ENCODE measurements around the gene SLC8A2.

SLC8A2 gene

GRCh38 chr19:47509170-47509847 is 37.6 kb upstream of the SLC8A2 start:
- TF ChIP-seq, protein P1, sequence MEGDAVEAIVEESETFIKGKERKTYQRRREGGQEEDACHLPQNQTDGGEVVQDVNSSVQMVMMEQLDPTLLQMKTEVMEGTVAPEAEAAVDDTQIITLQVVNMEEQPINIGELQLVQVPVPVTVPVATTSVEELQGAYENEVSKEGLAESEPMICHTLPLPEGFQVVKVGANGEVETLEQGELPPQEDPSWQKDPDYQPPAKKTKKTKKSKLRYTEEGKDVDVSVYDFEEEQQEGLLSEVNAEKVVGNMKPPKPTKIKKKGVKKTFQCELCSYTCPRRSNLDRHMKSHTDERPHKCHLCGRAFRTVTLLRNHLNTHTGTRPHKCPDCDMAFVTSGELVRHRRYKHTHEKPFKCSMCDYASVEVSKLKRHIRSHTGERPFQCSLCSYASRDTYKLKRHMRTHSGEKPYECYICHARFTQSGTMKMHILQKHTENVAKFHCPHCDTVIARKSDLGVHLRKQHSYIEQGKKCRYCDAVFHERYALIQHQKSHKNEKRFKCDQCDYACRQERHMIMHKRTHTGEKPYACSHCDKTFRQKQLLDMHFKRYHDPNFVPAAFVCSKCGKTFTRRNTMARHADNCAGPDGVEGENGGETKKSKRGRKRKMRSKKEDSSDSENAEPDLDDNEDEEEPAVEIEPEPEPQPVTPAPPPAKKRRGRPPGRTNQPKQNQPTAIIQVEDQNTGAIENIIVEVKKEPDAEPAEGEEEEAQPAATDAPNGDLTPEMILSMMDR (IDR thresholded peaks at IDR 0.05; ENCODE audit: low read depth, low read length) = no peak
- DNase-seq (ENCODE audit: extremely low read depth, low read depth) = no peak

DNA sequence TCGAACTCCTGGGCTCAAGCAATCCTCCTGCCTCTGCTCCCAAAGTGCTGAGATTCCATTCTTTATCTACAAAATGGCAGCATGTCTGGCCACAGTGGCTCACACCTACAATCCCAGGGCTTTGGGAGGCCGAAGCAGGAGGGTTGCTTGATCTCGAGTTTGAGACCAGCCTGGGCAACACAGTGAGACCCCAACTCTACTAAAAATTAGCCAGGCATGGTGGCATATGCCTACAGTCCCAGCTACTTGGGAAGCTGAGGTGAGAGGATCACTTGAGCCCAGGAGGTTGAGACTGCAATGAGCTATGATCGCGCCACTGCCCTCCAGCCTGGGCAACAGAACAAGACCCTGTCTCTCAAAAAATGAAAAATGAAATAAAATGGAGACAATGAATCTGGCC is 37.0 kb upstream of the SLC8A2 start:
- DNase-seq (ENCODE audit: extremely low read depth, low read depth) = no peak
- TF ChIP-seq, protein P1 (IDR thresholded peaks at IDR 0.05; ENCODE audit: low read depth, low read length) = no peak

- no peak for DNase-seq (ENCODE audit: extremely low read depth, low read depth)
- TF ChIP-seq, protein P1 (IDR thresholded peaks at IDR 0.05; ENCODE audit: low read depth, low read length) = no peak
These were observed 36.3 kb upstream of the SLC8A2 start for GRCh38 chr19:47507924-47508553.

GRCh38 chr19:47507012-47507411 is 35.3 kb upstream of the SLC8A2 start:
- DNase-seq (ENCODE audit: extremely low read depth, low read depth) = no peak
- TF ChIP-seq, protein P1 (IDR thresholded peaks at IDR 0.05; ENCODE audit: low read depth, low read length) = no peak

DNA sequence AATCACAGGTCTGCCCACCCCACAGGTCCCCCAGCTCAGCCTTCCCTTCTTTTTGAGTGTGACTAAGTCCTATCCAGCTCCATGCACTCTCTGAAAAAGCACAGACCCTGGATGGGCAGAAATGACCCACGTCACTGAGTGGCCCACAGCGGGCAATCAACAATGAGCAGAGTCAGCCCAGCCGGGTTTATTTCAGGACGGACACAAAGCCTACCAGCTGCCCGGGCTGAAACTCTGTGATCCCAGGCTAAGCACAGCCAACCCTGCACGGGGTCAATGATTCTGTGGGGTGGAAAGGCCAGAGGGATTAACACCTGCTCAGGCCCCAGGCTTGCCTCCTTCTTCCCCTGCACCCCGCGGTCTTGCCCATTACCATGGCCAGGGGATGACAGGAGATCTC is 34.8 kb upstream of the SLC8A2 start:
- TF ChIP-seq, protein P1 (IDR thresholded peaks at IDR 0.05; ENCODE audit: low read depth, low read length) = no peak
- DNase-seq (ENCODE audit: extremely low read depth, low read depth) = no peak

DNA sequence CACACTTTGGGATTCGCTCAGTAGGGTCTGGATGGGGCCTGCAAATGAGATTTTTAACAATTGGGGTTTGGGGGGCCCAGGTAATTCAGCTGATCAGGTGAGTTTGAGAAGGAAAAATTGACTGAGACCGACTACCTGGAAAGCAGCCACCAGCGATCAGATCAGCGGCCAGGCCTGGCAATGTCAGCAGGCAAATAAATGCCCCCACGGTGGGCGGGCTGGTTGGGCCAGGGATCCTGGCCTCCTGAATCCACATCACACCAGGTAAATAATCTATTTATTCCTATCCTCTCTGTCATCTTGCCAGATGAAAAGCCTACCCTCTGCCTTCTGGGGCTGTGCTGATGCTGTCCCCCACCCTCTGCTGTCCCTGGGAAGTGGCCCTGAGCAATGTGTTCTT is 33.8 kb upstream of the SLC8A2 start:
- TF ChIP-seq, protein P1 (IDR thresholded peaks at IDR 0.05; ENCODE audit: low read depth, low read length) = no peak
- DNase-seq (ENCODE audit: extremely low read depth, low read depth) = no peak

DNA sequence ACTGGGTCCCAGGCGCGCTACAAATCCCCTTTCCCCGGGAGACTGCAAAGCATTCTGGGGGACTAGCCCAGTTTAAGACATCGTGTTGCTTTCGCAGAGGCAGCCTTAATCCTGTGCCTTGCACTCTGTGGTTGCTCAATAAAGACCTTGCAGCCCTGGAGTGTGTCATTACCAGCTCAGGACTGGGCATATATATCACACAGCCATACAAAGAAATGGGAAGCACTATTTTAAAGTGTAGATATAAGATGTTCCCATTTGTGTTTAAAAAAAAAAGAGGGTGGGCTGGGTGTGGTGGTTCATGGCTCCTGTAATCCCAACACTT is 32.1 kb upstream of the SLC8A2 start:
- DNase-seq (ENCODE audit: extremely low read depth, low read depth) = no peak
- TF ChIP-seq, protein P1 (IDR thresholded peaks at IDR 0.05; ENCODE audit: low read depth, low read length) = no peak

Measured in AG09319 (cell line).